GM19023 (cell line): ENCODE measurements around the gene ACADL.
"Not testable (repeated sequence)": the region's sequence is repeated elsewhere in the genome, so short reads cannot be mapped to it uniquely, and the experiment has no call there.

Source experiments
- ATAC-seq: cut with Tn5 transposase; IDR thresholded peaks from one replicate; pipeline ENCODE4 v1.9.1; 2021; ENCODE audit warnings: mild to moderate bottlenecking, moderate library complexity; ENCODE audit not compliant: unreplicated experiment

Gene ACADL

GRCh38 chr2:210203147-210203546 lies 22.1 kb downstream of the ACADL start:
- ATAC-seq: no peak

- ATAC-seq: no peak
These were observed 25.4 kb downstream of the ACADL start for GRCh38 chr2:210199854-210200253.

GRCh38 chr2:210199186-210199765 lies 26.0 kb downstream of the ACADL start:
- ATAC-seq: no peak

- no peak for ATAC-seq
These were observed 26.9 kb downstream of the ACADL start for GRCh38 chr2:210198326-210198725.

- ATAC-seq: no peak
These were observed 27.5 kb downstream of the ACADL start for GRCh38 chr2:210197720-210198119.

- ATAC-seq: no peak
These were observed 30.0 kb downstream of the ACADL start for GRCh38 chr2:210195101-210195852.

- no peak for ATAC-seq
These were observed 34.9 kb downstream of the ACADL start for GRCh38 chr2:210190345-210190744.

- peak; percentile 66 for ATAC-seq
These were observed 35.7 kb downstream of the ACADL start for GRCh38 chr2:210189452-210190138.

GRCh38 chr2:210188755-210189154 lies 36.5 kb downstream of the ACADL start:
- ATAC-seq: no peak

- ATAC-seq: no peak
These were observed 37.1 kb downstream of the ACADL start for GRCh38 chr2:210188190-210188589.

GRCh38 chr2:210183936-210184335 lies 41.3 kb downstream of the ACADL start:
- ATAC-seq: not testable (repeated sequence)

- ATAC-seq: not testable (repeated sequence)
These were observed 43.6 kb downstream of the ACADL start for GRCh38 chr2:210181606-210182088.

GRCh38 chr2:210181033-210181605 lies 44.1 kb downstream of the ACADL start:
- not testable (repeated sequence) for ATAC-seq

- no peak for ATAC-seq
These were observed 44.8 kb downstream of the ACADL start for GRCh38 chr2:210180477-210180876.

GRCh38 chr2:210179351-210179990 lies 45.8 kb downstream of the ACADL start:
- no peak for ATAC-seq

- ATAC-seq: no peak
These were observed 47.5 kb downstream of the ACADL start for GRCh38 chr2:210177769-210178168.

GRCh38 chr2:210177115-210177514 lies 48.1 kb downstream of the ACADL start:
- not testable (repeated sequence) for ATAC-seq

GRCh38 chr2:210174086-210174485 lies 51.2 kb downstream of the ACADL start:
- no peak for ATAC-seq

GRCh38 chr2:210172219-210172575 lies 53.0 kb downstream of the ACADL start:
- no peak for ATAC-seq

GRCh38 chr2:210171309-210172218 lies 53.7 kb downstream of the ACADL start, which contains the start of gene KANSL1L:
Gene KANSL1L (minus strand): TSS chr2:210171409. CDS start chr2:210154582, 16,827 bp downstream.
- ATAC-seq: peak; percentile 78
